Suprapubic skin (tissue), 4 donors: Measurements from ENCODE around the gene SCAMP3. TPM values are rescaled to one million over a fixed set of nuclear protein-coding genes. Genes with fewer than 3 reads are reported as not detected.

ENCODE experiments used
- DNase-seq, 2 donors: peaks; one replicate each; pipeline ENCODE4 v3.0.0-alpha.2; 2019; ENCODE audit warnings: low spot score in 2 of 2
- H3K27ac ChIP-seq: fragments of 200-600 bp; sonication (generic); one replicate; pipeline ENCODE4 v1.5.1; 2019
- H3K27me3 ChIP-seq: fragments of 200-600 bp; sonication (generic); one replicate; pipeline ENCODE4 v1.5.1; 2019
- H3K36me3 ChIP-seq: fragments of 200-600 bp; sonication (generic); one replicate; pipeline ENCODE4 v1.5.1; 2019
- H3K4me1 ChIP-seq: fragments of 200-600 bp; sonication (generic); one replicate; pipeline ENCODE4 v1.5.1; 2019
- H3K4me3 ChIP-seq: fragments of 200-600 bp; sonication (generic); one replicate; pipeline ENCODE4 v1.5.1; 2019; ENCODE audit warnings: mild to moderate bottlenecking
- H3K9me3 ChIP-seq: fragments of 200-600 bp; sonication (generic); one replicate; pipeline ENCODE4 v1.5.1; 2019
- EP300 ChIP-seq: sonication (generic); formaldehyde crosslinking; IDR thresholded peaks from one replicate; pipeline ENCODE4 v1.6.1; 2017; ENCODE audit warnings: antibody characterized with exemption
- POLR2A ChIP-seq, 2 donors: fragments of 450-650 bp; IDR thresholded peaks; one replicate each; pipeline ENCODE4 v1.6.1; 2017; ENCODE audit warnings: antibody characterized with exemption in 2 of 2, mild to moderate bottlenecking in 2 of 2, moderate library complexity in 2 of 2
- POLR2AphosphoS5 ChIP-seq, 3 donors: sonication (generic); formaldehyde crosslinking; IDR thresholded peaks; one replicate each; pipeline ENCODE4 v1.6.1; 2017; ENCODE audit warnings: antibody characterized with exemption in 3 of 3
- WGBS: methylation state at CpG from one replicate; pipeline ENCODE4 v1.1.5; 2018; 5-methylcytosine and 5-hydroxymethylcytosine counted together
- total RNA-seq, 4 donors: library from RNA; depleted of rRNA; stranded (reverse); fragments of >200 nt; gene quantifications; one replicate each; pipeline ENCODE4 v1.1.0, GENCODE V29; 2016
- TF ChIP-seq, protein P1 (sequence below), 2 donors: fragments of 200-600 bp in 1 of 2; fragments of 450-650 bp in 1 of 2; sonication (generic) in 1 of 2; IDR thresholded peaks; one replicate each; pipeline ENCODE4 v1.5.1; 2016 to 2019; ENCODE audit warnings: antibody characterized with exemption in 2 of 2, mild to moderate bottlenecking in 1 of 2, moderate library complexity in 1 of 2

SCAMP3 gene
- total RNA-seq, 4 donors from 2014 or later = 45.1 to 73.3 (median 67.6) TPM

DNA sequence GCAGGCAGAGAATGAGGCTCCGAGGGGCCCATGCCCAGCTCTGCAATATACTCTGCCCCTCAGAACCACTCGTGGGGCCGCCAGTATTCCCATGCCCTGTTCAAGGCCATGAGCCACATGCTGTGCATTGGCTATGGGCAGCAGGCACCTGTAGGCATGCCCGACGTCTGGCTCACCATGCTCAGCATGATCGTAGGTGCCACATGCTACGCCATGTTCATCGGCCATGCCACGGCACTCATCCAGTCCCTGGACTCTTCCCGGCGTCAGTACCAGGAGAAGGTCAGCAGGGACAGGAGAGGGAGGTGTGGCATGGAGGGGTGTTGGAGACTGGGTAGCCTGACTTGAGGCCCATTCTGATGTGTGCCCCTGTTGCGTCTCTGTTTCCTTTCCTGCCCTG is 22.3 kb upstream of the SCAMP3 start:
- H3K36me3 ChIP-seq = peaks cover 9% of the 10 kb centered on the region
- H3K4me1 ChIP-seq = no peaks in the 10 kb centered on the region
- no peaks in the 10 kb centered on the region for H3K9me3 ChIP-seq
- 97% methylated on average over 10 of the region's 12 CpGs for WGBS
- no peaks in the 10 kb centered on the region for H3K27me3 ChIP-seq
- DNase-seq = no peak
- no peak overlapping the region for H3K4me3 ChIP-seq
- TF ChIP-seq POLR2AphosphoS5 (IDR thresholded peaks at IDR 0.05) = no peak
- no peak overlapping the region for H3K27ac ChIP-seq

DNA sequence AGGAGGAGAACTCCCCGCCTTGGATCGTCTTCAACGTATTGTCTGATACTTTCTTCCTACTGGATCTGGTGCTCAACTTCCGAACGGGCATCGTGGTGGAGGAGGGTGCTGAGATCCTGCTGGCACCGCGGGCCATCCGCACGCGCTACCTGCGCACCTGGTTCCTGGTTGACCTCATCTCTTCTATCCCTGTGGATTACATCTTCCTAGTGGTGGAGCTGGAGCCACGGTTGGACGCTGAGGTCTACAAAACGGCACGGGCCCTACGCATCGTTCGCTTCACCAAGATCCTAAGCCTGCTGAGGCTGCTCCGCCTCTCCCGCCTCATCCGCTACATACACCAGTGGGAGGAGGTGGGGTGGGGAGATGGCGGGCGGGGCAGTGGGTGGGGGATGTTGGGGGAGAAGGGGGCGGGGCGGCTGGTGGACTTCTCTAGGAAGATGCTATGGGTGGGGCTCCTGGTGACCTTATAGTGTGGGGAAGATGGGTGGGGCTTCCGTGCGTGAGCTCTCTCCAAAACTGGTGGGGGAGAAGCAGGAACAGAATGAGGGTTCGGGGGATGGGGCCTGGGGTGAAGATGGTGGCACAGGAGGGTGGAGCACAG is 20.4 kb upstream of the SCAMP3 start:
- no peak for DNase-seq
- 93% methylated on average over 25 of the region's 29 CpGs for WGBS
- TF ChIP-seq POLR2AphosphoS5 (IDR thresholded peaks at IDR 0.05) (no peak), POLR2A (IDR thresholded peaks at IDR 0.05) (no peak), EP300 (no peak)
- TF ChIP-seq, protein P1, sequence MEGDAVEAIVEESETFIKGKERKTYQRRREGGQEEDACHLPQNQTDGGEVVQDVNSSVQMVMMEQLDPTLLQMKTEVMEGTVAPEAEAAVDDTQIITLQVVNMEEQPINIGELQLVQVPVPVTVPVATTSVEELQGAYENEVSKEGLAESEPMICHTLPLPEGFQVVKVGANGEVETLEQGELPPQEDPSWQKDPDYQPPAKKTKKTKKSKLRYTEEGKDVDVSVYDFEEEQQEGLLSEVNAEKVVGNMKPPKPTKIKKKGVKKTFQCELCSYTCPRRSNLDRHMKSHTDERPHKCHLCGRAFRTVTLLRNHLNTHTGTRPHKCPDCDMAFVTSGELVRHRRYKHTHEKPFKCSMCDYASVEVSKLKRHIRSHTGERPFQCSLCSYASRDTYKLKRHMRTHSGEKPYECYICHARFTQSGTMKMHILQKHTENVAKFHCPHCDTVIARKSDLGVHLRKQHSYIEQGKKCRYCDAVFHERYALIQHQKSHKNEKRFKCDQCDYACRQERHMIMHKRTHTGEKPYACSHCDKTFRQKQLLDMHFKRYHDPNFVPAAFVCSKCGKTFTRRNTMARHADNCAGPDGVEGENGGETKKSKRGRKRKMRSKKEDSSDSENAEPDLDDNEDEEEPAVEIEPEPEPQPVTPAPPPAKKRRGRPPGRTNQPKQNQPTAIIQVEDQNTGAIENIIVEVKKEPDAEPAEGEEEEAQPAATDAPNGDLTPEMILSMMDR (IDR thresholded peaks at IDR 0.05) = no peak
- peaks cover 2% of the 10 kb centered on the region for H3K36me3 ChIP-seq
- no peak overlapping the region for H3K4me3 ChIP-seq
- H3K9me3 ChIP-seq = no peaks in the 10 kb centered on the region
- H3K27ac ChIP-seq = no peak overlapping the region
- H3K4me1 ChIP-seq = peaks cover 14% of the 10 kb centered on the region
- no peaks in the 10 kb centered on the region for H3K27me3 ChIP-seq

DNA sequence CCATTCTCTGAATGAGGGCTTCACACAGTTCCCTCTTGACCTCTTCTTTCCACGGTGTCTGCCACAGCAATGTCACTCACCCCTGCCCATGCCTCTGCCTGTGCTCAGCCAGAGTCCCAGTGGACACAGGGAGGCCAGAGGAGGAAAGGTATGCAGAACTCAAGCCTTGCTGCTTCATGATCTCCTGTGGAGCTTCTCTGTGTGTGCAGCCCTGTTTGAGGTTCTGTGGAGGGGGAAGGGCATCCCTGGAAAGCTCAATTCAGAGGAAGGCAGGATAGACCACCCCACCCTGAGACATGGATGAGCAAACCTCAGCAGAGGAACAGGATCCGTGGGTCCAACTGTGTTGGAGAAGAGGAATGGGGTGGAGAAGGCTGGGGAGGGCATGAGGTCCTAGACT is 17.1 kb upstream of the SCAMP3 start:
- TF ChIP-seq EP300 (no peak), POLR2AphosphoS5 (IDR thresholded peaks at IDR 0.05) (no peak), POLR2A (IDR thresholded peaks at IDR 0.05) (no peak)
- TF ChIP-seq, protein P1 (IDR thresholded peaks at IDR 0.05) = no peak
- peaks cover 22% of the 10 kb centered on the region for H3K4me1 ChIP-seq
- no peak overlapping the region for H3K4me3 ChIP-seq
- H3K36me3 ChIP-seq = no peaks in the 10 kb centered on the region
- no peaks in the 10 kb centered on the region for H3K27me3 ChIP-seq
- no peak for DNase-seq
- 83% methylated on average over 2 of the region's 2 CpGs for WGBS
- H3K27ac ChIP-seq = no peak overlapping the region
- H3K9me3 ChIP-seq = no peaks in the 10 kb centered on the region

DNA sequence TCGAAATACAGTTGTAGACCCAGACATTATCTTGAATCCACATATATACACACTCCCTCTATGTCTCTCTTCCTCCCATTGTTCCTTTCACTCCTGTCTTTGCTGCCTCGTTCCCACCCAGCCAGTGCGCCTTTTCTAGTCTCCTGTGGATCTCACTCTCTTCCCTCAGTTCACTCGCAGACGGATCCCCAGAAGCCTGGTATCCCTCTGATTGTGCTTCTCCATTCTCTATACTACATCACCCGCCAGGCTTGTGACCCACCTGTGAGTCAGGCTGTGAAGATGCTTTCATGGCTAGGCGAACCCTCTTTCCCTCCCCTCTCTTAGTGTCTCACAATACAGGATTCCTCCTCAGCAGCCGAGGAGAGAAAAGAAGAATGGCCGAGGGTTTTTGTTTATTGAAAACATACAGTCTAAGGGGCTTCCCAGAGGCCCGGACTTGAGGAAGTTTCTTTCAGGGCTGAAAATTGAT is 16.6 kb upstream of the SCAMP3 start:
- Histone ChIP-seq H3K4me3 (peak overlapping the region; percentile 81), H3K9me3 (no peaks in the 10 kb centered on the region), H3K27me3 (no peaks in the 10 kb centered on the region), H3K4me1 (peaks cover 26% of the 10 kb centered on the region), H3K36me3 (no peaks in the 10 kb centered on the region), H3K27ac (no peak overlapping the region)
- TF ChIP-seq POLR2A (IDR thresholded peaks at IDR 0.05) = no peak
- no peak for TF ChIP-seq EP300
- no peak for TF ChIP-seq POLR2AphosphoS5 (IDR thresholded peaks at IDR 0.05)
- TF ChIP-seq, protein P1 (IDR thresholded peaks at IDR 0.05) = no peak
- 45% methylated on average over 10 of the region's 10 CpGs for WGBS
- no peak for DNase-seq

DNA sequence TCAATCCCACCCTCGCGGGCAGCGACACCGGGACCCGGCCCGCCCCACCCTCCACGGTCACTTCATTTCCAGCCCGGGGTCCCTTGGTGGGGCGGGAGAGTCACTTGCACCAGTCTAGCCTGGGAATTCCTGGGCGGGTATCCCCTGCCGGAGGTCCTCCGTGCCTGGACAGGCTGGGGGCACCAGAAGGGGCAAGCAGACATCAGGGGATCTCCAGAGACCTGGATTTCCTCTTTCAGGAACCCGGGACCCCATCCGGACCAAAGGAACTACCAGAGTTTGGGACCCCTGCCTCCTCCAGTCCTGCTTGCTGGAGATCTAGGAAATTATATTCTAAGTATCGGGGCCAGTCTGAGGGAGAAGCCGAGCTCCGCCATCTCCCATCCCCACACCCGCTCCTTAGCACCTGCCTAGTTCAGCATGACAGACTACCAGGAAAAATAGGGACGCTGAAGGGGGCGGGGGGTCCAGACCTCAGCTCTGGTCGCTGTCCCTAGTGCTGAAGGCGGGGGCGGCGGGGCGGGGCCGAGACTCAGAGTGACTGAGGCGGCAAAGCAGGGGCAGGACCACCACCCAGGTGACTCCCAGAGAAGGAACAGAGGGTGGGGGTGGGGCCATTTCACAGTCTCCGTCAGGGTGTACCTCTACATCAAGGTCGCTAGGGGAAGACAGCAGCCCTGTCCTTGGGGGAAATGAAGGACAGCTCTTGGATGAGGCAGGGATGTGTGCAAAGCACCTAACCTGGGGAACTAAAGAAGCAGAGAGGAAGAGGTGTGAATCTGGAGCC is 15.9 kb upstream of the SCAMP3 start:
- H3K4me3 ChIP-seq = peak overlapping the region; percentile 81
- H3K27ac ChIP-seq = peak overlapping the region; percentile 63
- whole genome bisulfite sequencing = 0% methylated on average over 4 of the region's 29 CpGs
- H3K4me1 ChIP-seq = peaks cover 28% of the 10 kb centered on the region
- TF ChIP-seq, protein P1 (IDR thresholded peaks at IDR 0.05) = peak in 1 of 2 donors; percentile 39
- TF ChIP-seq POLR2A (IDR thresholded peaks at IDR 0.05) = no peak
- no peaks in the 10 kb centered on the region for H3K36me3 ChIP-seq
- peak in 1 of 2 donors; percentile 84 for DNase-seq
- H3K27me3 ChIP-seq = no peaks in the 10 kb centered on the region
- no peaks in the 10 kb centered on the region for H3K9me3 ChIP-seq
